GM21367 (cell line): ENCODE measurements around the gene ENTPD6.
"Not testable (repeated sequence)": the region's sequence is repeated elsewhere in the genome, so short reads cannot be mapped to it uniquely, and the experiment has no call there.

Source experiments
- ATAC-seq: cut with Tn5 transposase; IDR thresholded peaks from one replicate; pipeline ENCODE4 v1.9.1; 2021; ENCODE audit not compliant: unreplicated experiment

ENTPD6 gene

GRCh38 chr20:25254986-25255680 is 59.6 kb downstream of the ENTPD6 start:
- ATAC-seq, result no peak

- ATAC-seq, result no peak
Observed at GRCh38 chr20:25256226-25256859, 60.8 kb downstream of the ENTPD6 start.

GRCh38 chr20:25257130-25257529 is 61.6 kb downstream of the ENTPD6 start:
- ATAC-seq, result no peak

GRCh38 chr20:25257756-25258475 is 62.4 kb downstream of the ENTPD6 start:
- no peak for ATAC-seq

DNA sequence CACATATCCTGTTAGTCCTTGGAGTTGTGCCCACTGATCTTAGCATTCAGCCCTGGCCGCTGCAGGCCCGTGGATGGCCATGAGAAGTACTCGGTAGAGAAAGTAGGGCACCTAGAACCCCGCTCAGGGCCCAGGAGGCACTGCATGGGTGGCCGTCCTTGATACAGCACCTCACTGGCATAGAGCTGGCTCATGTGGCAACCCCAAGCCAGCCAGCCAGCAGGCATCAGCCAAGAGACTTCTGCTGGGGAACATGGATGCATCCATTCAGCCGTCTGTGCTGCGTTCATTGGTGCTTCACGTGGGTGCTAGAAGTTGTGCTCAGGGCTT is 62.9 kb downstream of the ENTPD6 start:
- no peak for ATAC-seq

GRCh38 chr20:25258828-25259227 is 63.3 kb downstream of the ENTPD6 start:
- ATAC-seq, result no peak

DNA sequence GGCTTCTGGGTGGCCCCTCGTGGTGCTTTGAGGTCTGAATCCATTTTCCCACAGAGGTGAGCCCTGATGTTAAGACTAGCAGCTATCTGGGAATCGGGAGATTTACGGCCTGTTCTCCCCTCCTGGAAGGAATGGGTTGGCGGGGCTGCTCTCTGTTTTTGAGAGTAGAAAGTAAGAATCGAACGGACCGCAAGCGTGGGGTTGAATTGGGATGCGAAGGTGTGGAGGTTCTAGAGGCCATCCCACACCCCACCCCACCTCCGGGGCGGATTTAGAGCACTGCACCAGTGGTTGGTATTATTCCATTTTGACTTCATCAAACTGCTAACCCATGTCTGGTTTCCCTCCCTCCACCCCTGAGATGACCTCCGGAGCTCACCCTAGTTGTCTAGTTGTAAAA is 63.8 kb downstream of the ENTPD6 start:
- no peak for ATAC-seq

DNA sequence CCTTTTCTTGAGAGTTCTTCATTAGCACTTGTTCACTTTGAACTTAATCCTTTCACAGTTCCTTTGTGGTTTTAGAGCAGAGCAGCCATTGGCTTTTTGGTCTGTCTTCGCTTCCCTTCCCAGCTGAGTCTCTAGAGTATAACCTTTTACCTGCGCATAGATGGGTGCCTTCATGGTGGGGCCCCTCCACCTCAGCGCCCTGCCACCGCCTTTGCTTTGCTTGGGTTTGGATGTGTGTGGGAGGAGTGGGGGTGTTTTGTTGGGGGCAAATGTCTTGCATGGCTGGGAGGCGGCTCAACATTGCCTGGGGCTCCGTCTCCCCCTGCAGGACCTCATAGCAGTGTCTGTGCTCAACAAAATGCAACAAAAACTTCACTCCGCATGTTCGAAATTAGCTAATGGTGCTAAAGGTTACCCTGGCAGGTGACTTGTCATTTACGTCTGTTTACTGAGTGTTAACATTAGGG is 64.3 kb downstream of the ENTPD6 start:
- no peak for ATAC-seq

- not testable (repeated sequence) for ATAC-seq
Observed at GRCh38 chr20:25260770-25261437, 65.4 kb downstream of the ENTPD6 start.

DNA sequence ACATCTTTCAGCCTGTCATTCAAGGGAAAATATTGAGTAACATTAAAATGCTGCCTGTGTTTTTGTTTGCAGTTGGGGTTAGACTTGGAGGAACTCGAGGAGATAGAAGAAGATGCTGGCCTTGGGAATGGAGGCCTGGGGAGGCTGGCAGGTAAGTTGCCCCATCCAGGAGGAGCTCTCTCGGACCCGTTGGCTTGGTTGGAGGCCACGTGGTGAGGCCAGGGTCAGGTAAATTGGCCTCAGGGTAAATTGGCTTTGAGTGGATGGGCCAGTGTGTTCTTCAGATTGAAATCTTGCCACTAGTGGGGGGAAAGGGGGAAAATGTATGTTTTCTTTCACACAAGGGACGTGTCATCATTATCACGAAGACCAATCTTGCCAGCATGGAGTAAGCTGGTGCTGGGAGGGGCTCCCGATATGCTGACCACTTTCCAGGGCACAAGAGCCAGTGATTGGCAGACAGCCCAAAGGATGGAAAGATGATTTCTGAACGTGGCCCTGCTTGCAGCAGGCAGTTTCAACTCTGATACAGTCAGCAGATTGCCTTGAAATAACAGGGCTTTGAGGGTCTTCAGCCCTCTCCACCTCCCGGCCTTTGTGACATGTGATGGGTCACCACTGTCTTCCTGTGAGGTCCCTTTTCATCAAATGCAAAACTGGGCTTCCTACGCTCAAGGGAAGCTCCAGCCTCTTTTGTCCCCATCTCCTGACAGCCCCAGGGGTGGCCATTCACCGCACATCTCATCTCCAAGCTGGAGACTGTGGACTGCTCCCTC is 73.7 kb downstream of the ENTPD6 start:
- ATAC-seq, result no peak

DNA sequence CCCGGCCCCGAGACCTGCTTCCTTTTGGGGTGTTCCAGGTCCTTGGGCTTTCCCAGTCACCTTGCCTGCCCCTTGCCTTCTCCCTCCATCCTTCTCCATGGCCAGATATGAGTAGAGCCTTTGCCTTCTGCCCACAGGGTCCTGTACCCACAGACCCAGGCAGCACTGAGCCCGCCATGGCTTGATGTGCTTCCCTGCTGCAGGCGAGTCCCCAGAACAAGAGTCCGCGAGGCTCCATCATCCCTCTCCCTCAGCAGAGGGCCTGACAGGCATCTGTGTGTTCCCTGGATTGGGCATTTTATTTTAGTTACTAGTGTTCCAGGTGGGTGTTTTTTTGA is 74.3 kb downstream of the ENTPD6 start:
- no peak for ATAC-seq

GRCh38 chr20:25270829-25271251 is 75.3 kb downstream of the ENTPD6 start:
- ATAC-seq, result no peak

DNA sequence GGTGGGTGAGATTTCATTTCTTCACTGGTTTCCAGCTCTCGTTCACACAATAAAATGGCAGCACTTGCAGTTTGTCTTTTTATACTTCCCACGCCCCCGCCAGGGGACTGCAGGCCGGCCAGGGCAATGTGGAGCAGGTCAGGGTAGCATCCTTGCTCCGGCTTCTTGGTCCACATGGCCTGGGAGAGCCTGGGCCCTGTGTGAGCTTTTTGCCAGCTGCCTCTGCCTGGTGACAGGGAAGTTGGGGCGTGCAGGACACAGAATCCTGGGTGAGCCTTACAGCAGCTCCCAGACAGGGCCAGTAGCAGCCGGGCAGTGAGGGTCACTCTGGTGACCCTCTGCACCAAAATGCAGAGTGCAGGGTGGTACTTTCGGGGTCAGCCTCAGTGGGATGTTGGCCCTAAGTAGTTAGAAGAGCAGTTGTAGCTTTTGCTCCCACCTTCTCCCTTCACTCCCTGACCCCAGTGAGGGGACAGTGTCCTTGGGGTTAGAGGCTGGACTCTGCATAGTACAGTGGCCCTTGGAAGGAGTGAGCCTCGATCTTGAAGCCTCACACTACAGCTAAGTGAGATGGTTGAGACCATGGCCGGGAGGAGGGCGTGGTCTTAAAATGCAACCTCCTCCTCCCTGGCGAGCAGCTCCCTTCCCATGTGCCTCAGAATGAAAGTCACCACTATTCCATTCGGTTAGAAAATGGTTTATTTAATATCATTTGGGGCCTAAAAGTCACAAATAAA is 76.1 kb downstream of the ENTPD6 start:
- no peak for ATAC-seq

- no peak for ATAC-seq
Observed at GRCh38 chr20:25272223-25273000, 76.9 kb downstream of the ENTPD6 start.

GRCh38 chr20:25273046-25273445 is 77.5 kb downstream of the ENTPD6 start:
- no peak for ATAC-seq

GRCh38 chr20:25273541-25274358 is 78.2 kb downstream of the ENTPD6 start:
- ATAC-seq, result no peak

DNA sequence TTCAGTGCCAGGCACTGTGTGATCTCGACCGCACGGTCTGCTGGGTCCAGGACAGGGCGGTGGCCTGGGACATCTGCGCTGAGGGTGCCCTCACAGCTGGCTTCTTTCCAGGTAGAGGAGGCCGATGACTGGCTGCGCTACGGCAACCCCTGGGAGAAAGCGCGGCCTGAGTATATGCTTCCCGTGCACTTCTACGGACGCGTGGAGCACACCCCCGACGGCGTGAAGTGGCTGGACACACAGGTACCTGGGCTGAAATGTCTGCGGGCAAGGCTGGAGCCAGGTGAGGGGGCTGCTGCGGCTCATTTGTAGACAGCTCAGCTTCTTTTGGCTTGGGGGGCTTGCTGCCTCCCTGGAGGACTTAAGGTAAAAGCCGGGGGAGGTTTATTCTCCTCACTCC is 79.0 kb downstream of the ENTPD6 start:
- no peak for ATAC-seq

GRCh38 chr20:25274891-25275812 is 79.6 kb downstream of the ENTPD6 start:
- ATAC-seq, result no peak
